Endothelial cell (in vitro differentiated cells): ENCODE results near the gene CRACDL. TPM values are rescaled to one million over a fixed set of nuclear protein-coding genes. Genes with fewer than 3 reads are reported as not detected.

Source experiments
- DNase-seq: peaks from one replicate; pipeline ENCODE4 v3.0.0; 2021; ENCODE audit warnings: low spot score
- H3K27ac Mint-ChIP-seq: one replicate; pipeline ENCODE4 v1.8.0; 2021; ENCODE audit warnings: mixed read lengths, inconsistent platforms; ENCODE audit not compliant: unreplicated experiment
- H3K27me3 Mint-ChIP-seq: one replicate; pipeline ENCODE4 v1.8.0; 2021; ENCODE audit warnings: mild to moderate bottlenecking, moderate library complexity, mixed read lengths, inconsistent platforms; ENCODE audit not compliant: unreplicated experiment
- H3K36me3 Mint-ChIP-seq: one replicate; pipeline ENCODE4 v1.8.0; 2021; ENCODE audit warnings: mild to moderate bottlenecking, low read depth, mixed read lengths, inconsistent platforms; ENCODE audit not compliant: unreplicated experiment
- H3K4me1 Mint-ChIP-seq: one replicate; pipeline ENCODE4 v1.8.0; 2021; ENCODE audit warnings: mild to moderate bottlenecking, mixed read lengths, inconsistent platforms; ENCODE audit not compliant: unreplicated experiment
- H3K4me3 Mint-ChIP-seq: one replicate; pipeline ENCODE4 v1.8.0; 2021; ENCODE audit warnings: mild to moderate bottlenecking, mixed read lengths, inconsistent platforms; ENCODE audit not compliant: unreplicated experiment
- H3K9me3 Mint-ChIP-seq: one replicate; pipeline ENCODE4 v1.8.0; 2021; ENCODE audit warnings: mixed read lengths, inconsistent platforms; ENCODE audit not compliant: unreplicated experiment
- total RNA-seq: library from RNA; stranded (reverse); fragmentation: NEBNext Ultra II Directional; extraction: Animal tissue kit (Norgen Biotek cat#: 25700); gene quantifications from one replicate; pipeline ENCODE4 v1.2.1, GENCODE V29; 2021; ENCODE audit not compliant: unreplicated experiment
- TF ChIP-seq, protein P1 (sequence below): fragments of 200-600 bp; sonication (generic); IDR thresholded peaks from one replicate; pipeline ENCODE4 v1.5.0; 2021; ENCODE audit warnings: antibody characterized with exemption; ENCODE audit not compliant: unreplicated experiment

The CRACDL gene
- total RNA-seq, 1 donor from 2014 or later, result 3.3 TPM

DNA sequence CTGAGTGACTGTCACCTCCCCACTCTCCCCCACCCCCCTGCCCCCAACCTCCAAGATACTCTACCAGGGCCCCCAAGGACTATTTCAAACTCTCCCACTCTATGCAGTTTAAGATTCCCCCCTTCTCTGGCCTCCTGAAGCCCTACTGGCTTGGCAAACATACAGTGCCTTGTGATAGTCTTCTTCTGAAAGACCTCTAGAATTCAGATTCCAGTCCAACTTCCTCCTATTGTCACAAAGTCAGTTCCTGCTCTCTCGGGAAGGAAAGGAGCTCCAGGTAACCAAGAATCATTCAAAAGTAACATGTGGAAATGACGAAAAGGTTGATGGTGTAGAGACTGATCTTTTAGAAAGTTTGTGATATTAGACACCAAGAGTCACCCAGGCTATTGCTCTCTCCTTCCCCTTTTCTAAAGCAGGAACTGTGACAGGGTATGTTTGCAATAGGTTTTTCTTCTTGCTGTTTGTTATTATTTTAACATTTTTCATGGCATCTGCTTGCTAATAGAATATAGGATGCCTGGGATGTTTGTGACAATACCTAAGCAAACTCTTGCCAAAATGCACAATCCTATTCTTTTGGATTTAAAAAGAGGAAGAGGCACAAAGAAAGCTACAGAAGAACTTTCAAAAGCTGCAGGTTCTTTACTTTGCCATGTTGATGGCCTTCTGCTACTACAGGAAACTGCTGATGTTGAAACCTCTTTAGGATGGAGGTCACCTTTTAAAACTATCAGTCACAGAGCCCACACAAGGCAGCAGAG is 111.6 kb downstream of the CRACDL start:
- H3K9me3 Mint-ChIP-seq, result no peaks in the 10 kb centered on the region

DNA sequence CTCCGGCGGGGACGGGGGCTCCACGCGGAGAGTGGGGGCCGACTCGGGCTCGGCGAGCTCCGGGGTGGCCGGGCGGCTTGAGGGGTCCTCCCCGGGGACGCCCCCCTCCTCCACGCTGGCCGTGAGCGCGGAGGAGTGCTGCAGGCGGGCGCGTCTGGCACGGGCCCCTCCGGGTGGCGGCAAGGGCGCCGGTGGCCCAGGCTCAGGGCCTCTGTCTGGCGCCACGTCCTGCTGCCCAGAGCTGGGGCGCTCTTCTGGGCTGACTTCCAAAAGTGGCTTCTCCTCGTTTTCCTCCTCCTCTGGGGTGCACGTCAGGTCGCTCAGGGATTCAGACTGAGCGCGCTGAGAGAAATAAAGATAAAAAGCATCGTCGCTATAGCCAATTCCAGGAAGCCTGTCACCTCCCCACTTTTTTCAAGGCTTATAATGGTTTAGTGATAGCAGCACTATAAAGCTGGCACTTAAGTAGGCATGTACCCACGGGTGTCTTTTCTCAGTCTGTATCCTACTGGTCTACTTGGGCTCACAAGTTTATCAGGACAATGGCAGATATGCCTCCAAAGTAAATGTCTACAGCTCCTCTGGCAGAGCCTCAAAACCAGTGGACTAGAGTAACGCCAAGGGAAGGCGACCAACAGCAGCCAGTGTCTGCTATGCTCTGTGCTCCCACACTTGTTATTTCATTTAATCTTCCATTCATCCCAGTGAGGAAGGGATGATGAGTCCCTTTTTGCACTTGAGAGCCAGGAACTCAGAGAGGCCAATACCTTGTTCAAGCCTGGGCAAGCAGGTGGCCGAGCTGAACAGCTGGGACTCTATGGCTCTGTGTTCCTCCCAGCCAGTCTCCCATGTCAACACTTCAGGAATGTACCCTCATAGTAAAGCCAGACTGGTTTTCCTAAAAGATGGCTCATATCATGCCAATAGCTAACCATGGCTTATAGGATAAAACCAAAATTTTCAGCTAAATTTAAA is 112.5 kb downstream of the CRACDL start:
- Mint-ChIP-seq H3K36me3 (peaks cover 3% of the 10 kb centered on the region), H3K27me3 (peaks cover 4% of the 10 kb centered on the region), H3K27ac (peak overlapping the region; percentile 82), H3K9me3 (no peaks in the 10 kb centered on the region), H3K4me3 (peak overlapping the region; percentile 89), H3K4me1 (peaks cover 27% of the 10 kb centered on the region)
- no peak for DNase-seq
- TF ChIP-seq, protein P1, sequence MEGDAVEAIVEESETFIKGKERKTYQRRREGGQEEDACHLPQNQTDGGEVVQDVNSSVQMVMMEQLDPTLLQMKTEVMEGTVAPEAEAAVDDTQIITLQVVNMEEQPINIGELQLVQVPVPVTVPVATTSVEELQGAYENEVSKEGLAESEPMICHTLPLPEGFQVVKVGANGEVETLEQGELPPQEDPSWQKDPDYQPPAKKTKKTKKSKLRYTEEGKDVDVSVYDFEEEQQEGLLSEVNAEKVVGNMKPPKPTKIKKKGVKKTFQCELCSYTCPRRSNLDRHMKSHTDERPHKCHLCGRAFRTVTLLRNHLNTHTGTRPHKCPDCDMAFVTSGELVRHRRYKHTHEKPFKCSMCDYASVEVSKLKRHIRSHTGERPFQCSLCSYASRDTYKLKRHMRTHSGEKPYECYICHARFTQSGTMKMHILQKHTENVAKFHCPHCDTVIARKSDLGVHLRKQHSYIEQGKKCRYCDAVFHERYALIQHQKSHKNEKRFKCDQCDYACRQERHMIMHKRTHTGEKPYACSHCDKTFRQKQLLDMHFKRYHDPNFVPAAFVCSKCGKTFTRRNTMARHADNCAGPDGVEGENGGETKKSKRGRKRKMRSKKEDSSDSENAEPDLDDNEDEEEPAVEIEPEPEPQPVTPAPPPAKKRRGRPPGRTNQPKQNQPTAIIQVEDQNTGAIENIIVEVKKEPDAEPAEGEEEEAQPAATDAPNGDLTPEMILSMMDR, result no peak

More for the DNA sequence above, 111.6 kb downstream of the CRACDL start:
- peaks cover 4% of the 10 kb centered on the region for H3K27me3 Mint-ChIP-seq
- TF ChIP-seq, protein P1, result no peak
- peak overlapping the region; percentile 82 for H3K27ac Mint-ChIP-seq
- peak overlapping the region; percentile 58 for H3K4me3 Mint-ChIP-seq
- no peak for DNase-seq
- peaks cover 35% of the 10 kb centered on the region for H3K4me1 Mint-ChIP-seq
- H3K36me3 Mint-ChIP-seq, result peaks cover 3% of the 10 kb centered on the region

DNA sequence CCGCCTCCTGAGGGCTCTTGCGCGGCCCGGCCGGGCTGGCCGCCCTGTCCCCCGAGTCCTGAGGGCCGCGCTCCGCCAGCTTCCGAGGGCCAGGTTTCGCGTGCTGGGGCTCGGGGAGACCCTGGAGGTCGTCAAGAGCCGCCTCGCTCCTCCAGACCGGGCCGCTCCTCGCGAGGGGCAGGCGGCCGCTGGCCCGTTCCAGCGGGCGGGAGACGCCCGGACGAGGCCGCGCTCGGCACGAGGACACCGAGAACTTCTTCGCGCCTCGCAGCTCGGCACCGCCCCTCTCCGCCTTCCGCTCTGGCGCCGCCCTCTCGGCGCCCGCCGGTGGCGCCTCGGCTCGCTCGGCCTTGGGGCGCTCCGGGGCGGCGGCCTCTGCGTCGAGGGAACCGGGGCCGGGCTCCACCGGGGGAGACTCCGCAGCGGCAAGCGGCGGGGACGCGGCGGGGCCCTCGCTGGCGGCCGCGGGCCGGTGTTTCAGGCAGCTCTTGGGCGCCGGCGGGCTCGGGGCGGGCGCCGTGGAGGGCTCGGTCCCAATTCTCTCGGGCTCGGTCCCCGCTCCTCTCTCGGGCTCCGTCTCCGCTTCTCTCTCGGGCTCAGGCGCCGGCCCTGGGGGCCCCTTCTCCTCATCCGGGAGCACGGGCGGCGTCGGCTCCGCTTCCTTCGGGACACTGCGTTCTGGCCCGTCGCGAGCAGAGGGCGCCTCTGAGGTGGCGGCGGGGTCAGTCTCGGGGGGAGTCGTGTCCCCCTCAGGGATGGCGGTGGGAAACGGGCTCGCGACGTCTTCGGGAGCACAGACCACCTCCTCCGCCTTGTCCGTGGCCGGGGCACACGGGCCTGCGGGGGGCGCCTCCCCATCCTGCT is 113.5 kb downstream of the CRACDL start:
- H3K27ac Mint-ChIP-seq, result no peak overlapping the region
- TF ChIP-seq, protein P1, result peak; percentile 54
- peaks cover 4% of the 10 kb centered on the region for H3K27me3 Mint-ChIP-seq
- H3K36me3 Mint-ChIP-seq, result peaks cover 3% of the 10 kb centered on the region
- H3K4me3 Mint-ChIP-seq, result no peak overlapping the region
- DNase-seq, result peak; percentile 57
- peaks cover 24% of the 10 kb centered on the region for H3K4me1 Mint-ChIP-seq
- no peaks in the 10 kb centered on the region for H3K9me3 Mint-ChIP-seq

DNA sequence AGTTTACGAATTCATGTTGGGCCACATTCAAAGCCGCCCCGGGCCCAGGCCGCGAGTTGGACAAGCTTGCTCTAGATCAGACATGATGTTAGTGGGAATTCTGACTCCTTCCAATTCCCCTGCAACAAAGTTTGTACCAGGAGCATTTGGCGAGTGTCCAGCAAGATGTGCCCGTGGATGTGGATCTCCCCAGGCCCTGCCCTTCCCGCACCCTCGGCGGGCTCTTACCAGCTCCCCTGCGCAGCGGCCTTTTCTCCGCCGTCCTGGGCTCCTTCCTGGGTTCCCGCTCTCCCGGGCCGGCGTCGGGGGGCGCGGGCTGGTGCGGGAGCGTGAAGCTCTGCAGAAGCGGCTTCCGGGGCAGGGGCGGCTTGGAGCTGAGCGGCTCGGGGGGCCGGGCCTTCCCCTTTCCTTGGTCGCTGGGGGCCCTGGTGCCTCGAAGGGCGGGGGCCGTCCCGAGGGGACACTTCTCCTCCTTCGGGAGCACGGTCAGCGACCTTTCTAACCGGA is 114.3 kb downstream of the CRACDL start:
- TF ChIP-seq, protein P1, result no peak
- Mint-ChIP-seq H3K4me3 (peak overlapping the region; percentile 60), H3K27ac (no peak overlapping the region), H3K4me1 (peaks cover 24% of the 10 kb centered on the region), H3K36me3 (peaks cover 3% of the 10 kb centered on the region), H3K9me3 (no peaks in the 10 kb centered on the region), H3K27me3 (peaks cover 4% of the 10 kb centered on the region)
- DNase-seq, result no peak
